Retinal pigment epithelial cell (primary cell): ENCODE measurements around the gene IPO9.
"Not testable (repeated sequence)": the region's sequence is repeated elsewhere in the genome, so short reads cannot be mapped to it uniquely, and the experiment has no call there.

Experiments
- DNase-seq: peaks from one replicate; pipeline ENCODE4 v3.0.0-alpha.2; 2010; ENCODE audit warnings: low read depth
- H3K4me3 ChIP-seq: 2 replicates; pipeline ENCODE4 v1.5.1; 2011; ENCODE audit warnings: mild to moderate bottlenecking, low read length, control low read depth, moderate library complexity
- CTCF ChIP-seq: conservative IDR thresholded peaks from 2 replicates; pipeline ENCODE4 v1.5.1; 2011; ENCODE audit warnings: low read depth, low read length, control low read depth, inconsistent platforms

IPO9 gene

GRCh38 chr1:201898240-201898894 lies 69.4 kb downstream of the IPO9 start:
- DNase-seq: no peak
- no peak overlapping the region for H3K4me3 ChIP-seq
- TF ChIP-seq CTCF: no peak

DNA sequence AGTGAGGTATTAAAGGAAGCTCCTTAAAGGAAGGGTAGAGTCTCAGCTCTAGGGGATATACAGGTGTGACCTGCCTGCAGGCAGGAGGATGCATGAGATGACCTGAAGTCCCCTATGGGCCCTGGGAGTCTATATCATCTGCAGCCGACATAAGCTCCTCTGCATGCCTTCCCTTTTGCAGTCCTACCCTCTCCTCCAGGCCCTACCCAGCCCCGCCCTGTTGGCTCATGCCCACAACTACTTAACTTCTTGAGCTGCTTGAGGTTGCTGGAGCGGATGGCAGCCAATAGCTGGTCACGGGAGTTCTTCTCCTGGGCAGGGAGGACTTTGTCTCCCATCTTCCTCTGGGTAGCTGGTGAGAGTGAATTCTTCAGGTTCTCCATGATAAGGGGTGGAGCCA lies 70.0 kb downstream of the IPO9 start:
- no peak overlapping the region for H3K4me3 ChIP-seq
- no peak for DNase-seq
- TF ChIP-seq CTCF: no peak

DNA sequence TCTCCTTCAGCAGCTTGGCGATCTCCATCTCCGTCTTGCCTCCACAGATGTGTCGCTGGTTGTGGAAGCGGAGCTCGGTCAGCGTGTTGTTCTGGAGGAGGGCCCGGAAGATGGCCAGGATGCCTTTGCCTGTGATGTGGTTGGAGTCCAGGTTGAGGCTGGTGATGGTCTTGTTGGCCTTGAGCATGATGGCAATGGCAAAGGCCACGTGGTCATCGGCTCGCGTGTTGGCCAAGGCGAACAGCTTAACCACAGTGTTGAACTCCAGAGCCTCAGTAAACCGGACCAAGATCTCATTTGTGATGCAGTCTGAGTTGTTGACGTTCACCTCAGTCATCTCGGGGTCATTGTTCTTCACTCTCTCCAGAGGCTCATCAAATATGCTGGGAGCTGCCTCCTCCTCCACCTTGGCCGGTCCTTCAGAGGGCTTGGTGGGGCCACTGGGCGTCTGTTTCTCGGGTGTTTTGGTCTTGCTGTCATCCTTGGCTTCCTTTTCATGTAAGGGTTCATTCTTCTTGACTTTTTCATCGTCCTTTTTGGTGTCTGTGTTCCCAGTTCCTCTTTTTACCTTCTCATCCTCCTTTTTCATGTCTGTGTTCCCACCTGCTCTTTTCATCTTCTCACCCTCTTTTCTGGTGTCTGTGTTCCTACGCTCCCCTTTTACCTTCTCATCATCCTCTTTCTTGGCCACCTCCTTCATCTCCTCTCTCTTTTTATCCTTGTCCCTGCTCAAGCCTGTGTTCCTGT lies 70.9 kb downstream of the IPO9 start:
- DNase-seq: no peak
- no peak for TF ChIP-seq CTCF
- H3K4me3 ChIP-seq: no peak overlapping the region

DNA sequence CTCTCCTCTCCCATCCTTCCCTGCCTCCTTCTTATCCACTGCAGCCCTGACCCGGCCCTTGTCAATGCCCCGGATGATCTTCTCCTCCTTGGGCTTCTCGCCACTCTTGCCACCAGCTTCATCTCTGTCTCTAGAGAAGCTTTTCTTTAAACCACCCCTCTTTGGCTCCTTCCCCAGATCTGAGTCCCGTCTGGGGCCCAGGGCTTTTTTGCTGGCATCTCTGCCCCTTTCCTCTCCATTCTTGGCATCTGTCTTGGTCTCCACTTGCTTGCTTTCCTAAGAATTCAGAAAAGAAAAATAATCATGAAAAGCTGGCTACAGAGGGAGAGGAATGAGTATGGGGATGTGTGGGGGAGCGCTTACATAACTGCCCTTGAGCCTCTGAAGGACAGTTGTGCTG lies 71.5 kb downstream of the IPO9 start:
- H3K4me3 ChIP-seq: no peak overlapping the region
- DNase-seq: no peak
- TF ChIP-seq CTCF: no peak

GRCh38 chr1:201901036-201901435 lies 72.1 kb downstream of the IPO9 start:
- not testable (repeated sequence) for DNase-seq, H3K4me3 ChIP-seq

DNA sequence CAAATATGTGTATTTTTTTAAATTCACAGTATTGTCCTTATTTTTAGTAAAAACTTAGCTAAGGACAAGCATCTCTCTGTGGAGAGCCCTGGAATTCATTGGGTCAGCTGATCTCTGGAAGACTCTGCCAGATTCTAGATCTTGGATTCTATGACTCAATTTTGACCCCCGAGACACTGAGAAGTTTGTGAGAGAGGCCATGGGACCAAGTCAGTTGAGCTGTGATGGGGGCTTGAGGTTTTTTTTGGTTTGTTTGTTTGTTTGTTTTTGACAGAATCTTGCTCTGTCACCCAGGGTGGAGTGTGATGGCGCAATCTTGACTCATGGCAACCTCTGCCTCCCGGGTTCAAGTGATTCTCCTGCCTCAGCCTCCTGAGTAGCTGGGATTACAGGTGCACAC lies 73.2 kb downstream of the IPO9 start:
- TF ChIP-seq CTCF: no peak
- H3K4me3 ChIP-seq: no peak overlapping the region
- DNase-seq: no peak

- no peak for DNase-seq
- H3K4me3 ChIP-seq: no peak overlapping the region
- no peak for TF ChIP-seq CTCF
Measured at GRCh38 chr1:201903135-201903534, 74.2 kb downstream of the IPO9 start.
